Testis (tissue), 3 donors: Measurements from ENCODE around the gene TPO. TPM values are rescaled to one million over a fixed set of nuclear protein-coding genes. Genes with fewer than 3 reads are reported as not detected.

Experiments used
- DNase-seq: peaks from one replicate; pipeline ENCODE4 v3.0.0-alpha.2; 2019
- H3K27ac ChIP-seq, 2 donors: fragments of 200-600 bp; sonication (generic); one replicate each; pipeline ENCODE4 v1.5.1; 2019
- H3K27me3 ChIP-seq: fragments of 200-600 bp; sonication (generic); one replicate; pipeline ENCODE4 v1.5.1; 2019
- H3K36me3 ChIP-seq: fragments of 200-600 bp; sonication (generic); one replicate; pipeline ENCODE4 v1.5.1; 2017; ENCODE audit warnings: low read depth; ENCODE audit errors: missing control alignments
- H3K4me1 ChIP-seq: fragments of 200-600 bp; sonication (generic); one replicate; pipeline ENCODE4 v1.5.1; 2019
- H3K4me3 ChIP-seq, 2 donors: fragments of 200-600 bp; sonication (generic); one replicate each; pipeline ENCODE4 v1.5.1; 2017 to 2019
- H3K9me3 ChIP-seq: fragments of 200-600 bp; sonication (generic); one replicate; pipeline ENCODE4 v1.5.1; 2017
- CTCF ChIP-seq, 3 experiments: fragments of 450-650 bp in 2 of 3; fragments of 200-600 bp in 1 of 3; sonication (generic) in 1 of 3; IDR thresholded peaks; one replicate each; pipeline ENCODE4 v1.5.1; 2016 to 2019; ENCODE audit warnings: antibody characterized with exemption in 3 of 3, mild to moderate bottlenecking in 2 of 3, moderate library complexity in 1 of 3
- POLR2A ChIP-seq: fragments of 450-650 bp; IDR thresholded peaks from one replicate; pipeline ENCODE4 v1.6.1; 2017; ENCODE audit warnings: antibody characterized with exemption, mild to moderate bottlenecking, moderate library complexity
- WGBS, 2 donors: methylation state at CpG; one replicate each; pipeline ENCODE4 v1.1.5; 2018; 5-methylcytosine and 5-hydroxymethylcytosine counted together
- intact Hi-C: fragments of 100-400 bp; cut with DNase I; formaldehyde crosslinking; loops from one replicate; pipeline ENCODE4 v1.15.1; 2023; ENCODE audit warnings: low total_unique reads
- polyA plus RNA-seq: library from polyadenylated mRNA; stranded (reverse); fragments of 350-450 nt; fragmentation: Illumina TruSeq; extraction: RNeasy Lipid Tissue Mini Kit (QIAGEN cat#74804); gene quantifications from one replicate; pipeline ENCODE4 v1.2.3, GENCODE V29; 2014; ENCODE audit warnings: low read depth, low replicate concordance; ENCODE audit not compliant: insufficient read depth
- total RNA-seq, 2 donors: library from RNA; depleted of rRNA; stranded (reverse); fragments of >200 nt; gene quantifications; one replicate each; pipeline ENCODE4 v1.2.3, GENCODE V29; 2016

Gene TPO
- total and polyA plus RNA-seq, 3 donors from 2014 or later, result 2.9 to 5.6 (median 2.9) TPM

- Histone ChIP-seq H3K36me3 (no peaks in the 10 kb centered on the region), H3K9me3 (no peaks in the 10 kb centered on the region), H3K27ac (no peak overlapping the region), H3K4me3 (no peak overlapping the region), H3K27me3 (no peaks in the 10 kb centered on the region), H3K4me1 (no peaks in the 10 kb centered on the region)
- TF ChIP-seq POLR2A (no peak), CTCF (IDR thresholded peaks at IDR 0.05) (no peak)
- no peak for DNase-seq
- intact Hi-C loops, result no loop called here
- WGBS, 2 donors, result 88 to 93% methylated on average over 9 of the region's 9 CpGs
These were observed 59.1 kb downstream of the TPO start for GRCh38 chr2:1472350-1472749.

DNA sequence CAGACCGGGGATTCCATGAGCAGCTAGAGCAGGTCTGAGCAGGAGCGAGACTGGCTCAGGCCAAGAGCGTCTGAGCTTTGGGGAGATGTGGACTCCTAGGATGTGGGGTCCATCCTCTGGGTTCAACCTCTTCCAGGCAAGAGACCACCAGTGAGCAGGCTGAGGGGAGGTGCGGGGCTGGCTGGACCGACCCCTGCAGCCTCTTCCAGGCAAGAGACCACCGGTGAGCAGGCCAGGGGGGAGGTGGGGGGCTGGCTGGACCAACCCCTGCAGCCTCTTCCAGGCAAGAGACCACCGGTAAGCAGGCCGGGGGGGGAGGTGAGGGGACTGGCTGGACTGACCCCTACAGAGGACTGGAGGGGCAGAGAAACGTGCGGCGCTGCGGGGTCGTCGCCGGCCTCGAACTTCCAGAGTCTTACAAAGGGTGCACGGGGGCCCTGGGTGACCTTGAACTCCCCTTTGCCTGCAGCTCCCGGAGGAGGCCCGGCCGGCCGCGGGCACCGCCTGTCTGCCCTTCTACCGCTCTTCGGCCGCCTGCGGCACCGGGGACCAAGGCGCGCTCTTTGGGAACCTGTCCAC is 63.4 kb downstream of the TPO start:
- intact Hi-C loops, result no loop called here
- no peak for DNase-seq
- TF ChIP-seq POLR2A (no peak), CTCF (IDR thresholded peaks at IDR 0.05) (no peak)
- no peaks in the 10 kb centered on the region for H3K27me3 ChIP-seq
- peak overlapping the region; percentile 21 to 38 for H3K4me3 ChIP-seq
- H3K27ac ChIP-seq, result no peak overlapping the region
- WGBS, 2 donors, result 67 to 80% methylated on average over 13 to 30 of the region's 30 CpGs
- no peaks in the 10 kb centered on the region for H3K4me1 ChIP-seq
- H3K9me3 ChIP-seq, result no peaks in the 10 kb centered on the region
- no peaks in the 10 kb centered on the region for H3K36me3 ChIP-seq

DNA sequence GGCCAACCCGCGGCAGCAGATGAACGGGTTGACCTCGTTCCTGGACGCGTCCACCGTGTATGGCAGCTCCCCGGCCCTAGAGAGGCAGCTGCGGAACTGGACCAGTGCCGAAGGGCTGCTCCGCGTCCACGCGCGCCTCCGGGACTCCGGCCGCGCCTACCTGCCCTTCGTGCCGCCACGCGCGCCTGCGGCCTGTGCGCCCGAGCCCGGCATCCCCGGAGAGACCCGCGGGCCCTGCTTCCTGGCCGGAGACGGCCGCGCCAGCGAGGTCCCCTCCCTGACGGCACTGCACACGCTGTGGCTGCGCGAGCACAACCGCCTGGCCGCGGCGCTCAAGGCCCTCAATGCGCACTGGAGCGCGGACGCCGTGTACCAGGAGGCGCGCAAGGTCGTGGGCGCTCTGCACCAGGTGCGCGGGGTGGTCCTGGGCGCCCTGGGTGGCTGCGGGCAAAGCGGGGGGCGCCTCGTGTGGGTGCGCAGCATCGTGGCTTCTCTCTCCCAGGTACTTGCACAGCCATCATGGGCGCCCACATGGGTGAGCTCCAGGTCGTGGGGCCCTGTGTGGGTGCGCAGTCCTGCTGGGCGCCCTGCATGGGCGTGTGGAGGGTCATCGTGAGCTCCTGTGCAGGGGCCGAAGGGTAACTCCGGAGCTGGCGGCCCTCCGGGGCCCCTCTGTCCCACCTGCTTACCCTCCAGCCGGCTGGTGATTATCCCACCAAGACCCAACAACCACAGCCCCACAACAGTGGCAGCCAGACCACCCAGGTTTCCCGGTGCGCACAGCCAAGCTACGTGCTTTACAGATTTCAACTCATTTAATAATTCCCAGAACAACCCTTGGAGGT is 64.2 kb downstream of the TPO start:
- H3K36me3 ChIP-seq, result no peaks in the 10 kb centered on the region
- intact Hi-C loops, result no loop called here
- TF ChIP-seq CTCF (IDR thresholded peaks at IDR 0.05), result no peak
- TF ChIP-seq POLR2A, result no peak
- 58 to 83% methylated on average over 4 to 59 of the region's 76 CpGs for WGBS, 2 donors
- no peaks in the 10 kb centered on the region for H3K9me3 ChIP-seq
- no peaks in the 10 kb centered on the region for H3K27me3 ChIP-seq
- H3K27ac ChIP-seq, result no peak overlapping the region
- H3K4me3 ChIP-seq, result peak overlapping the region; percentile 21 to 38
- DNase-seq, result no peak
- no peaks in the 10 kb centered on the region for H3K4me1 ChIP-seq

DNA sequence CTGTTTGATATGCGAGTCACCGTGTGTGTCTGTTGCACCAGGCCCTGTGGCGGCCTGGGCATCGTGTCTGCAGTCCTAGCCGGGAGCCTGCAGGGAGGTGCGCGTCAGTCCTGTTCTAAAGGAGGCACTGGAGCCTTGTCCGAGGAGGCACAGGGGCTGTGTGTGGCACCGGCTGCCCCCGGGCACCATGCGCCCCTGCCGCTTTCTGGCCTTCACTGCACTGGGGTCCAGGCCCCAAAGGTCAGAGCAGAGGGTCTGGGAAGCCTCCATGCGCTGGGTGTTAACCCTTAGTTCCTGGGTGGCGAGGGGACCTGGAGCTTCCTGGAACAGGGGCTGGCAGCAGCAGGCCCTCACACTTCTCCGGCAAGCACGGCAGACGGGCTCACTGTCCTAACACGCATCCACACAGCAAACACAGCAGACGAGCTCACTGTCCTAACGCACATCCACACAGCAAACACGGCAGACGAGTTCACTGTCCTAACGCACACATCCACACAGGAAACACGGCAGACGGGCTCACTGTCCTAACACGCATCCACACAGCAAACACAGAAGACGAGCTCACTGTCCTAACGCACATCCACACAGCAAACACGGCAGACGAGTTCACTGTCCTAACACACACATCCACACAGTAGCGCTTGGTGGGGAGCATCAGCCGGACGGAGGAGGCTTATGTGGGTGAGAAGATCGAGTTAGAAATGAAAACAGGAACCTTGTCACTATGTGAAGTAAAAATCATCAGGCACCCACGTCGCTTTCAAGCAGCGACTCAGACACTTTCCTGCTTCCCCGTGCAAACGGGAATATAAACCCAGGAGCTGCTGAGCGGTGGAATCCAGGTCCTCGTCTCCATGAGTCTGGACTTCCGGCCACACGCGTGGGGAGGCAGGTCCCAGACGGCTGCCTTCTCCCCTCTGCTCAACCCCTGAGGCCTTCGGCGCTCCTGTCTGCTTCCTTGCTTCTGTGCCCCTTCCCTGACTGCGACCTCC is 65.3 kb downstream of the TPO start:
- Histone ChIP-seq H3K4me3 (no peak overlapping the region), H3K36me3 (no peaks in the 10 kb centered on the region), H3K27ac (no peak overlapping the region), H3K4me1 (no peaks in the 10 kb centered on the region), H3K27me3 (no peaks in the 10 kb centered on the region), H3K9me3 (no peaks in the 10 kb centered on the region)
- 88 to 91% methylated on average over 35 to 48 of the region's 48 CpGs for WGBS, 2 donors
- DNase-seq, result no peak
- intact Hi-C loops, result no loop called here
- TF ChIP-seq POLR2A, result no peak
- no peak for TF ChIP-seq CTCF (IDR thresholded peaks at IDR 0.05)
